Tibial nerve (tissue), 4 donors: ENCODE data around the gene CCDC18. TPM values are rescaled to one million over a fixed set of nuclear protein-coding genes. Genes with fewer than 3 reads are reported as not detected.
A peak's percentile ranks its signal among the peaks of the same experiment; 100 is the strongest.

ENCODE experiments used
- DNase-seq, 2 donors: peaks; one replicate each; pipeline ENCODE4 v3.0.0-alpha.2; 2019; ENCODE audit warnings: low spot score in 2 of 2
- H3K27ac ChIP-seq, 4 donors: fragments of 200-600 bp; sonication (generic) in 3 of 4; one replicate each; pipeline ENCODE4 v1.5.1; 2017 to 2019; ENCODE audit warnings: mild to moderate bottlenecking in 1 of 4
- H3K27me3 ChIP-seq, 2 donors: fragments of 200-600 bp; sonication (generic) in 1 of 2; one replicate each; pipeline versions ENCODE4 v1.5.1 to v1.6.0; 2017 to 2019
- H3K36me3 ChIP-seq, 3 donors: fragments of 200-600 bp; sonication (generic); one replicate each; pipeline ENCODE4 v1.5.1; 2018 to 2019
- H3K4me1 ChIP-seq, 4 donors: fragments of 200-600 bp; sonication (generic) in 3 of 4; one replicate each; pipeline ENCODE4 v1.5.1; 2017 to 2019
- H3K4me3 ChIP-seq, 4 donors: fragments of 200-600 bp; sonication (generic) in 3 of 4; one replicate each; pipeline ENCODE4 v1.5.1; 2017 to 2019; ENCODE audit warnings: mild to moderate bottlenecking in 1 of 4, moderate library complexity in 1 of 4
- H3K9me3 ChIP-seq, 4 donors: fragments of 200-600 bp; sonication (generic) in 3 of 4; one replicate each; pipeline ENCODE4 v1.5.1; 2017 to 2019
- EP300 ChIP-seq, 2 donors: sonication (generic); formaldehyde crosslinking; IDR thresholded peaks; one replicate each; pipeline ENCODE4 v1.6.1; 2017; ENCODE audit warnings: antibody characterized with exemption in 2 of 2, mild to moderate bottlenecking in 1 of 2
- POLR2A ChIP-seq, 2 donors: fragments of 450-650 bp; IDR thresholded peaks; one replicate each; pipeline ENCODE4 v1.6.1; 2017; ENCODE audit warnings: antibody characterized with exemption in 2 of 2, mild to moderate bottlenecking in 2 of 2, moderate library complexity in 2 of 2
- WGBS, 2 donors: methylation state at CpG; one replicate each; pipeline ENCODE4 v1.1.5; 2018; 5-methylcytosine and 5-hydroxymethylcytosine counted together
- total RNA-seq, 4 donors: library from RNA; depleted of rRNA; stranded (reverse); fragments of >200 nt; gene quantifications; one replicate each; pipeline ENCODE4 v1.1.0, GENCODE V29; 2016
- TF ChIP-seq, protein P1 (sequence below), 5 experiments: fragments of 200-600 bp in 3 of 5; fragments of 450-650 bp in 2 of 5; sonication (generic) in 3 of 5; IDR thresholded peaks; one replicate each; pipeline ENCODE4 v1.5.1; 2016 to 2019; ENCODE audit warnings: antibody characterized with exemption in 5 of 5, mild to moderate bottlenecking in 3 of 5, moderate library complexity in 2 of 5

Gene CCDC18
- total RNA-seq, 4 donors from 2014 or later = 2.2 to 16.0 (median 8.7) TPM

DNA sequence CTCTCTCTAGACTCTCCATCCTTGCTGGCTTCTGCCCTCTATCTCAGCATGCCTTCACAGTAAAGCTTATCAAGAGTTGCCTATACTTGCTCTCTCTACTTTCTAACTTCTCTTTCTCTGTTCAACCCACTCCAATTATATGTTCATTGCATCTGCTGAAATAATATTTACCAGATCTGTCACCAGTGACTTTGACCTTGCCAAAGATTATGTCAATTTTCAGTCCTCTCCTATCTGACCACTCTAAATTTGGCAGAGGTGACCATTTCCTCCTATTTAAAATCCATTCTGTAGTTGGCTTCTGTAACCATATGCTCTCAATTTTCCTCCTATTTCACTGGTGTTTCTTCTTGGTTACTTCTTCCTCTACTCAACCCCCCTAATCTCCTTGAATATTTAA lies 126.4 kb downstream of the CCDC18 start:
- H3K4me1 ChIP-seq = no peaks in the 10 kb centered on the region
- H3K27me3 ChIP-seq = no peaks in the 10 kb centered on the region
- TF ChIP-seq, protein P1, sequence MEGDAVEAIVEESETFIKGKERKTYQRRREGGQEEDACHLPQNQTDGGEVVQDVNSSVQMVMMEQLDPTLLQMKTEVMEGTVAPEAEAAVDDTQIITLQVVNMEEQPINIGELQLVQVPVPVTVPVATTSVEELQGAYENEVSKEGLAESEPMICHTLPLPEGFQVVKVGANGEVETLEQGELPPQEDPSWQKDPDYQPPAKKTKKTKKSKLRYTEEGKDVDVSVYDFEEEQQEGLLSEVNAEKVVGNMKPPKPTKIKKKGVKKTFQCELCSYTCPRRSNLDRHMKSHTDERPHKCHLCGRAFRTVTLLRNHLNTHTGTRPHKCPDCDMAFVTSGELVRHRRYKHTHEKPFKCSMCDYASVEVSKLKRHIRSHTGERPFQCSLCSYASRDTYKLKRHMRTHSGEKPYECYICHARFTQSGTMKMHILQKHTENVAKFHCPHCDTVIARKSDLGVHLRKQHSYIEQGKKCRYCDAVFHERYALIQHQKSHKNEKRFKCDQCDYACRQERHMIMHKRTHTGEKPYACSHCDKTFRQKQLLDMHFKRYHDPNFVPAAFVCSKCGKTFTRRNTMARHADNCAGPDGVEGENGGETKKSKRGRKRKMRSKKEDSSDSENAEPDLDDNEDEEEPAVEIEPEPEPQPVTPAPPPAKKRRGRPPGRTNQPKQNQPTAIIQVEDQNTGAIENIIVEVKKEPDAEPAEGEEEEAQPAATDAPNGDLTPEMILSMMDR (IDR thresholded peaks at IDR 0.05) = no peak
- TF ChIP-seq POLR2A (IDR thresholded peaks at IDR 0.05) = no peak
- DNase-seq = no peak
- peaks cover 0 to 49% (median 0%) of the 10 kb centered on the region in 3 donors for H3K36me3 ChIP-seq
- no peak overlapping the region for H3K4me3 ChIP-seq
- no peaks in the 10 kb centered on the region for H3K9me3 ChIP-seq
- H3K27ac ChIP-seq = no peak overlapping the region

DNA sequence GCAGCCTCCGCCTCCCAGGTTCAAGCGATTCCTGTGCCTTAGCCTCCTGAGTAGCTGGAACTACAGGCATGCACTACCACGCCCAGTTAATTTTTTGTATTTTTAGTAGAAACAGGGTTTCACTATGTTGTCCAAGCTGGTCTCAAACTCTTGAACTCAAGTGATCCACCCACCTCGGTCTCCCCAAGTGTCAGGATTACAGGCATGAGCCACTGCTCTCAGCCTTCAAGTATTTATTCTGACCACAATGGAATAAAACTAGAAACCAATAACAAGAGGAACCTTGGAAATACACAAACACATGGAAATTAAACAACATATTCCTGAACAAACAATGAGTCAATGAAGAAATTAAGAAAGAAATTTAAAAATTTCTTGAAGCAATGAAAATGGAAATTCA lies 132.5 kb downstream of the CCDC18 start:
- Histone ChIP-seq H3K27me3 (no peaks in the 10 kb centered on the region), H3K36me3 (peaks cover 0 to 49% (median 0%) of the 10 kb centered on the region in 3 donors), H3K4me3 (no peak overlapping the region), H3K27ac (no peak overlapping the region), H3K9me3 (no peaks in the 10 kb centered on the region), H3K4me1 (no peaks in the 10 kb centered on the region)
- no peak for DNase-seq
- 69 to 72% methylated on average over 4 of the region's 4 CpGs for WGBS, 2 donors
- TF ChIP-seq EP300 (IDR thresholded peaks at IDR 0.05) (no peak), POLR2A (IDR thresholded peaks at IDR 0.05) (no peak)
- TF ChIP-seq, protein P1 (IDR thresholded peaks at IDR 0.05) = no peak

DNA sequence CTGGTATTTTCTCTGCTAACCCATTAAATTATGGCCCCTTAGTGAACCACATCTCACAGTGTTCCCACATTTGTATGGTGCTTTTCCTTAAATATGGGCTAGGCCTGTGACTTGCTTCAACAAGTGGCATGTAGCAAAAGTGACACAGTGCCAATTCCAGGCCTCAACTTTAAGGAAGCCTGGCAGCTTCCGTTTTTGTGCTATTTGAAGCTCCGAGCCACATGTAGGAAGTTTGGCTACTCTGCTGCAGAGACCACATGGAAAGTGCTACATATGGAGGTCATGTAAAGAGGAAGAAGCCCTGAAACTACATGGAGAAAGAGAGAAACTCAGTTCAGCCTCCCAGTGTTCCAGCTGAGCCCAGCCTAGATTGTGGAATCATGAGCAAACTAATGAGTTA lies 136.7 kb downstream of the CCDC18 start:
- Histone ChIP-seq H3K27ac (no peak overlapping the region), H3K4me1 (no peaks in the 10 kb centered on the region), H3K27me3 (no peaks in the 10 kb centered on the region), H3K9me3 (no peaks in the 10 kb centered on the region), H3K4me3 (no peak overlapping the region), H3K36me3 (peaks cover 0 to 39% (median 0%) of the 10 kb centered on the region in 3 donors)
- TF ChIP-seq POLR2A (IDR thresholded peaks at IDR 0.05) (no peak), EP300 (IDR thresholded peaks at IDR 0.05) (peak in 1 of 2 donors; percentile 50)
- peak in 1 of 2 donors; percentile 40 for DNase-seq
- WGBS, 2 donors = 40 to 58% methylated on average over 2 of the region's 2 CpGs

DNA sequence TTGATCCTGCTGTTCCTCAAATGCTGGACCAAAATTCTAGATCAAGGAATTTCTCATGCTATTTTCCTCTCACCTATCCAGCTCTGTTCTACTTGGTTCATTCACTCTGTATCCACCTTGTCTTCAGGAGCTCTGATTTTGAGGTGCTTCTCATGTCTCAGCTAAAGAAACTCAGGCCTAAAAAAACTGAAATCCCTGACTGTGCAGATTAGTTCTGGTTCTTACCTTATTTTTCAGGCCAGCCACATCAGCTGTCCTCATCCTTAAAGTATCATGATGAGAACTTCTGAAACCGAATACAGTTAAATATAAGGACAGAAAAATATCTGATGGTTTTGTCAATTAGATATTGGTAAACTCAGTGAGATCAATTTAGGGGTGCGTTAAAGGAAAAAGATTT lies 137.4 kb downstream of the CCDC18 start:
- no peak for DNase-seq
- Histone ChIP-seq H3K9me3 (no peaks in the 10 kb centered on the region), H3K27ac (no peak overlapping the region), H3K36me3 (peaks cover 0 to 41% (median 0%) of the 10 kb centered on the region in 3 donors), H3K4me1 (no peaks in the 10 kb centered on the region), H3K27me3 (no peaks in the 10 kb centered on the region), H3K4me3 (no peak overlapping the region)
- TF ChIP-seq POLR2A (IDR thresholded peaks at IDR 0.05) (no peak), EP300 (IDR thresholded peaks at IDR 0.05) (no peak)
- TF ChIP-seq, protein P1 (IDR thresholded peaks at IDR 0.05) = no peak
- 95 to 96% methylated on average over 2 of the region's 2 CpGs for WGBS, 2 donors

DNA sequence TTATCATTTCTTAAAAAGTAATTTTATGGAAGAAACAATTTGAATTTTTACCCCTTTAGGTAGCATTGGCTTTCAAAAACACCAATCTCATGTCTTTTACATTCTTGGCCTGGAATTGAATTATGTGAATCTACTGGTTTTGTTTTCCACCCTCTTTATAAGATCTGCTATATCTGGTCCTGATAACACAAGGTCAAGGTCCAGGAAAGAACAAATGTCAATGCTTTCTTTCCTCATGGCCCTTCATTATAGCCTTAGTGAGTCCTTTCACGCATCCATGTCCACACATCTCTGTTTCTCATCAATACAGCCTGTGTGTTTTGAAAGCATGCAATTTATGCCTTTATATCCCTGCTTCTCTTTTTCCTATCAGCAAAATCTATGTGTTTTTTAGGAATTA lies 141.2 kb downstream of the CCDC18 start:
- DNase-seq = no peak
- Histone ChIP-seq H3K4me3 (no peak overlapping the region), H3K27me3 (no peaks in the 10 kb centered on the region), H3K9me3 (no peaks in the 10 kb centered on the region), H3K4me1 (no peaks in the 10 kb centered on the region), H3K27ac (no peak overlapping the region), H3K36me3 (peaks cover 0 to 30% (median 0%) of the 10 kb centered on the region in 3 donors)
- 91 to 100% methylated on average over 1 of the region's 1 CpG for WGBS, 2 donors
- TF ChIP-seq EP300 (IDR thresholded peaks at IDR 0.05) (no peak), POLR2A (IDR thresholded peaks at IDR 0.05) (no peak)
- TF ChIP-seq, protein P1 (IDR thresholded peaks at IDR 0.05) = no peak

DNA sequence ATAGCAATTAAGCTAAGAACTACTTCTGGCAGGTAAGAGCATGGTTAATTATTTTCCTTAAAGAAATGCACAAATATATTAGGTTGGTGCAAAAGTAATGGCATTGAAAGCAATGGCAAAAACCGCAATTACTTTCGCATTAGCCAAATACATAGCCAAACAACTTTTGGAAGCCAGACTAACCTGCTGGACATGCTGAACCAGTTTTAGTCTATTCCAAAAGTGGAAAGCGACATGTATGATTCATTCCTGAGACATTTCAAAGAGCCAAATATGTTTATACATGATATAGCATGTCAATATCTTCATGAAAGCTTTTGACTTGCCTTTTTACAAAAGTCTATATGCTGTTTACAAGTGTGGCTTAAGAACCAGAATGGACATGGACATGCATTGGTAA lies 141.8 kb downstream of the CCDC18 start:
- WGBS, 2 donors = 84 to 92% methylated on average over 3 of the region's 3 CpGs
- Histone ChIP-seq H3K4me1 (no peaks in the 10 kb centered on the region), H3K27me3 (no peaks in the 10 kb centered on the region), H3K9me3 (no peaks in the 10 kb centered on the region), H3K27ac (no peak overlapping the region), H3K4me3 (no peak overlapping the region), H3K36me3 (peaks cover 0 to 30% (median 0%) of the 10 kb centered on the region in 3 donors)
- no peak for DNase-seq
- TF ChIP-seq POLR2A (IDR thresholded peaks at IDR 0.05) = no peak
- TF ChIP-seq EP300 (IDR thresholded peaks at IDR 0.05) = no peak
- TF ChIP-seq, protein P1 (IDR thresholded peaks at IDR 0.05) = no peak
